GM12878 (cell line): Measurements from ENCODE around the gene RTN4. TPM values are rescaled to one million over a fixed set of nuclear protein-coding genes. Genes with fewer than 3 reads are reported as not detected.

Experiments
- ATAC-seq: fragments of 200-7000 bp; cut with Tn5 transposase; 3 replicates; pipeline ENCODE4 v1.9.1; 2020; ENCODE audit warnings: mild to moderate bottlenecking, moderate library complexity
- BruUV-seq: library from RNA; stranded (reverse); fragments of 400-500 nt; replicated peaks from 2 replicates; lab custom pipeline; 2021; lab: Mats Ljungman, UMichigan
- CTCF ChIA-PET: fragments of 300-600 bp; sonication (Branson Sonifier 250); formaldehyde crosslinking; extraction: SDS; loops from one replicate; lab custom pipeline; 2021; ENCODE audit warnings: inconsistent platforms; lab: Yijun Ruan, JAX
- POLR2A ChIA-PET: fragments of 350-600 bp; formaldehyde crosslinking; extraction: SDS; loops from one replicate; lab custom pipeline; 2021; ENCODE audit warnings: inconsistent platforms; lab: Charles Lee
- RAD21 ChIA-PET: fragments of 300-600 bp; sonication (Branson Sonifier 250); formaldehyde crosslinking; loops from one replicate; lab custom pipeline; 2023; ENCODE audit warnings: antibody characterized with exemption; ENCODE audit not compliant: unreplicated experiment; lab: Charles Lee
- SMC1A ChIA-PET: fragments of 300-600 bp; sonication (Branson Sonifier 250); formaldehyde crosslinking; loops from one replicate; lab custom pipeline; 2023; ENCODE audit not compliant: unreplicated experiment, uncharacterized antibody; lab: Charles Lee
- DNase-seq: peaks from one replicate; pipeline ENCODE4 v3.0.0-alpha.2; 2011; ENCODE audit warnings: low read depth, low spot score
- FAIRE-seq: peaks from 3 replicates; lab custom pipeline; 2011; peaks lifted over from hg19 to GRCh38; lab: Jason Lieb, UNC
- H2AFZ ChIP-seq: 2 replicates; pipeline ENCODE4 v1.6.0; 2011; ENCODE audit warnings: low read depth, low read length, control low read depth; ENCODE audit not compliant: control insufficient read depth
- H3K27ac ChIP-seq: 2 replicates; pipeline ENCODE4 v1.5.1; 2011; ENCODE audit warnings: control low read depth; ENCODE audit not compliant: control insufficient read depth, insufficient read depth
- H3K27me3 ChIP-seq, 2 experiments: replicated peaks in 1 of 2; 2 replicates each; pipeline versions ENCODE4 v1.6.0 to v1.6.1; 2011; ENCODE audit warnings: low read length in 1 of 2; ENCODE audit not compliant: control insufficient read depth in 2 of 2, insufficient read depth in 2 of 2
- H3K36me3 ChIP-seq, 2 experiments: 2 replicates each; pipeline ENCODE4 v1.5.1; 2011; ENCODE audit warnings: low read length in 1 of 2; ENCODE audit not compliant: control insufficient read depth in 2 of 2, insufficient read depth in 2 of 2
- H3K4me1 ChIP-seq: 2 replicates; pipeline ENCODE4 v1.6.1; 2011; ENCODE audit warnings: mild to moderate bottlenecking, low read length, moderate library complexity, mixed read lengths; ENCODE audit not compliant: control insufficient read depth, insufficient read depth
- H3K4me2 ChIP-seq: 2 replicates; pipeline ENCODE4 v1.6.0; 2011; ENCODE audit warnings: control low read depth; ENCODE audit not compliant: control insufficient read depth, insufficient read depth
- H3K4me3 ChIP-seq: fragments of 200-600 bp; sonication (generic); 2 replicates; pipeline ENCODE4 v1.5.1; 2016
- H3K79me2 ChIP-seq: 2 replicates; pipeline ENCODE4 v1.6.0; 2011; ENCODE audit warnings: low read length; ENCODE audit not compliant: control insufficient read depth, insufficient read depth
- H3K9ac ChIP-seq: 2 replicates; pipeline ENCODE4 v1.8.0; 2011; ENCODE audit warnings: low read length, control low read depth, mixed read lengths; ENCODE audit not compliant: control insufficient read depth, insufficient read depth
- H3K9me3 ChIP-seq: replicated peaks from 3 replicates; pipeline ENCODE4 v1.5.1; 2011; ENCODE audit warnings: mild to moderate bottlenecking, low read length; ENCODE audit not compliant: control insufficient read depth, insufficient read depth
- H4K20me1 ChIP-seq: 2 replicates; pipeline ENCODE4 v1.6.0; 2011; ENCODE audit not compliant: control insufficient read depth, insufficient read depth
- KAT2A ChIP-seq: conservative IDR thresholded peaks from 2 replicates; pipeline ENCODE4 v1.6.1; 2011; ENCODE audit warnings: low read depth, low read length; ENCODE audit not compliant: control insufficient read depth
- KLF5 ChIP-seq: fragments of 450-650 bp; IDR thresholded peaks from 2 replicates; pipeline ENCODE4 v1.6.1; 2014; ENCODE audit warnings: mild to moderate bottlenecking; ENCODE audit not compliant: partially characterized antibody
- LARP7 ChIP-seq: fragments of 450-650 bp; IDR thresholded peaks from 2 replicates; pipeline ENCODE4 v1.6.1; 2017; ENCODE audit warnings: mild to moderate bottlenecking
- RUNX3 ChIP-seq: IDR thresholded peaks from 2 replicates; pipeline ENCODE4 v1.6.1; 2012; ENCODE audit warnings: low read length, inconsistent platforms
- ZNF217 ChIP-seq: fragments of 450-650 bp; IDR thresholded peaks from 2 replicates; pipeline ENCODE4 v1.6.1; 2017; ENCODE audit warnings: antibody characterized with exemption, mild to moderate bottlenecking
- ZZZ3 ChIP-seq: IDR thresholded peaks from 2 replicates; pipeline ENCODE4 v1.6.1; 2011; ENCODE audit warnings: low read depth; ENCODE audit not compliant: control insufficient read depth, insufficient read length
- WGBS: methylation state at CpG from one replicate; pipeline ENCODE4 v1.1.6; 2016; ENCODE audit warnings: low lambda C conversion rate; ENCODE audit not compliant: insufficient replicate concordance, insufficient coverage; ENCODE audit errors: missing lambda C conversion rate; 5-methylcytosine and 5-hydroxymethylcytosine counted together
- in situ Hi-C: fragments of 300-500 bp; cut with MboI; formaldehyde crosslinking; loops from 9 replicates; pipeline ENCODE4 v1.14.3; 2018; ENCODE audit warnings: mixed read lengths
- intact Hi-C: fragments of 100-400 bp; cut with micrococcal nuclease; formaldehyde crosslinking; loops from one replicate; pipeline ENCODE4 v1.14.2; 2022; ENCODE audit not compliant: unreplicated experiment
- polyA plus RNA-seq, 11 experiments: library from polyadenylated mRNA; depleted of rRNA in 4 of 11; unstranded in 6 of 11; stranded (reverse) in 5 of 11; fragments of >200 nt; fragmentation: Nextera tagmentation in 4 of 11; fragmentation: Illumina TruSeq in 1 of 11; extraction: Ambion mirVana in 4 of 11; extraction: Trizol in 1 of 11; gene quantifications; 1 replicate in 1 of 11; 2 replicates in 10 of 11; pipeline versions ENCODE4 v1.2.1 to v1.2.3, GENCODE V29; 2011 to 2016; ENCODE audit warnings: inconsistent platforms in 2 of 11, missing spikeins in 2 of 11, low read depth in 1 of 11
- total RNA-seq, 4 experiments: library from RNA; depleted of rRNA in 3 of 4; stranded (reverse); fragments of >200 nt in 3 of 4; fragmentation: Illumina TruSeq in 1 of 4; extraction: Trizol in 1 of 4; gene quantifications; 2 replicates each; pipeline versions ENCODE4 v1.2.1 to v1.2.3, GENCODE V29; 2013 to 2021
- TF ChIP-seq, protein P1 (sequence below): fragments of 450-650 bp; IDR thresholded peaks from 2 replicates; pipeline ENCODE4 v1.6.1; 2016; ENCODE audit warnings: mild to moderate bottlenecking
- TF ChIP-seq, protein P2 (sequence below): fragments of 450-650 bp; IDR thresholded peaks from 2 replicates; pipeline ENCODE4 v1.6.1; 2017; ENCODE audit warnings: mild to moderate bottlenecking, moderate library complexity

RTN4 gene
- total and polyA plus RNA-seq, 10 of the 15 experiments (the other 5 are each of a cell fraction or from before 2014, with no cell fraction given): 56.0 to 133 (median 83.3) TPM

DNA sequence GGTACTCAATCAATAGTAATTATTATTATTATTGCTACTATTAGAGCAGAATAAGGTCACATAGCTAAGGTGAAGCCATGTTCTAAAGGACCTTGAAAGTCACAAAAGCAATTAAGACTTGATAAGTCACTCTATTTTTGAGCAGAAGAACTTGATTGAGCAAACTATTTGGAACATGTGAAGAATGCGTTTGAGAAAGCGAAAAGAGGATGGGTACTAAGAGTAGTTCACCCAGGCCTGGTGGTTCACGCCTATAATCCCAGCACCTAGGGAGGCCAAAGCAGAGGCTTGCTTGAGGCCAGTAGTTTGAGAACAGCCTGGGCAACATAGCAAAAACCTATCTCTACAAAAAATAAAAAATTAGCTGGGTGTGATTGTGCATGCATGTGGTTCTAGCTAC is 7.2 kb upstream of the RTN4 start:
- intact Hi-C loops: no loop called here
- no peak for DNase-seq

More for the DNA sequence above, 7.2 kb upstream of the RTN4 start:
- ChIA-PET RAD21 (interaction anchor here (0.8 to 1.3 kb wide), 3 partner anchors 9 to 111 kb away, joined by 3 to 4 read pairs (median 4); no protein-coding TSS in a partner anchor), SMC1A (interaction anchor here (1.0 to 2.2 kb wide), 4 partner anchors 9 to 63 kb away, joined by 3 to 5 read pairs (median 4); no protein-coding TSS in a partner anchor), POLR2A (no interaction called here), CTCF (interaction anchor here (0.6 to 2.4 kb wide), 6 partner anchors 9 to 117 kb away, joined by 3 to 9 read pairs (median 5); no protein-coding TSS in a partner anchor)
- in situ Hi-C loops: no loop called here
- TF ChIP-seq KAT2A: no peak
- TF ChIP-seq, protein P1, sequence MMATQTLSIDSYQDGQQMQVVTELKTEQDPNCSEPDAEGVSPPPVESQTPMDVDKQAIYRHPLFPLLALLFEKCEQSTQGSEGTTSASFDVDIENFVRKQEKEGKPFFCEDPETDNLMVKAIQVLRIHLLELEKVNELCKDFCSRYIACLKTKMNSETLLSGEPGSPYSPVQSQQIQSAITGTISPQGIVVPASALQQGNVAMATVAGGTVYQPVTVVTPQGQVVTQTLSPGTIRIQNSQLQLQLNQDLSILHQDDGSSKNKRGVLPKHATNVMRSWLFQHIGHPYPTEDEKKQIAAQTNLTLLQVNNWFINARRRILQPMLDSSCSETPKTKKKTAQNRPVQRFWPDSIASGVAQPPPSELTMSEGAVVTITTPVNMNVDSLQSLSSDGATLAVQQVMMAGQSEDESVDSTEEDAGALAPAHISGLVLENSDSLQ: no peak
- TF ChIP-seq LARP7: no peak
- no peak for TF ChIP-seq KLF5
- TF ChIP-seq RUNX3: no peak
- TF ChIP-seq ZNF217: no peak
- TF ChIP-seq, protein P2, sequence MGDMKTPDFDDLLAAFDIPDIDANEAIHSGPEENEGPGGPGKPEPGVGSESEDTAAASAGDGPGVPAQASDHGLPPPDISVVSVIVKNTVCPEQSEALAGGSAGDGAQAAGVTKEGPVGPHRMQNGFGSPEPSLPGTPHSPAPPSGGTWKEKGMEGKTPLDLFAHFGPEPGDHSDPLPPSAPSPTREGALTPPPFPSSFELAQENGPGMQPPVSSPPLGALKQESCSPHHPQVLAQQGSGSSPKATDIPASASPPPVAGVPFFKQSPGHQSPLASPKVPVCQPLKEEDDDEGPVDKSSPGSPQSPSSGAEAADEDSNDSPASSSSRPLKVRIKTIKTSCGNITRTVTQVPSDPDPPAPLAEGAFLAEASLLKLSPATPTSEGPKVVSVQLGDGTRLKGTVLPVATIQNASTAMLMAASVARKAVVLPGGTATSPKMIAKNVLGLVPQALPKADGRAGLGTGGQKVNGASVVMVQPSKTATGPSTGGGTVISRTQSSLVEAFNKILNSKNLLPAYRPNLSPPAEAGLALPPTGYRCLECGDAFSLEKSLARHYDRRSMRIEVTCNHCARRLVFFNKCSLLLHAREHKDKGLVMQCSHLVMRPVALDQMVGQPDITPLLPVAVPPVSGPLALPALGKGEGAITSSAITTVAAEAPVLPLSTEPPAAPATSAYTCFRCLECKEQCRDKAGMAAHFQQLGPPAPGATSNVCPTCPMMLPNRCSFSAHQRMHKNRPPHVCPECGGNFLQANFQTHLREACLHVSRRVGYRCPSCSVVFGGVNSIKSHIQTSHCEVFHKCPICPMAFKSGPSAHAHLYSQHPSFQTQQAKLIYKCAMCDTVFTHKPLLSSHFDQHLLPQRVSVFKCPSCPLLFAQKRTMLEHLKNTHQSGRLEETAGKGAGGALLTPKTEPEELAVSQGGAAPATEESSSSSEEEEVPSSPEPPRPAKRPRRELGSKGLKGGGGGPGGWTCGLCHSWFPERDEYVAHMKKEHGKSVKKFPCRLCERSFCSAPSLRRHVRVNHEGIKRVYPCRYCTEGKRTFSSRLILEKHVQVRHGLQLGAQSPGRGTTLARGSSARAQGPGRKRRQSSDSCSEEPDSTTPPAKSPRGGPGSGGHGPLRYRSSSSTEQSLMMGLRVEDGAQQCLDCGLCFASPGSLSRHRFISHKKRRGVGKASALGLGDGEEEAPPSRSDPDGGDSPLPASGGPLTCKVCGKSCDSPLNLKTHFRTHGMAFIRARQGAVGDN: no peak
- TF ChIP-seq ZZZ3: no peak
- Histone ChIP-seq H4K20me1 (no peaks in the 10 kb centered on the region), H3K4me1 (peaks cover 8% of the 10 kb centered on the region; the same call in 1 of the 2 replicates), H3K79me2 (no peaks in the 10 kb centered on the region), H3K27ac (no peak overlapping the region), H3K9ac (no peak overlapping the region), H3K4me2 (no peak overlapping the region), H2AFZ (no peak overlapping the region), H3K27me3 (no peaks in the 10 kb centered on the region), H3K36me3 (no peaks in the 10 kb centered on the region), H3K9me3 (no peaks in the 10 kb centered on the region), H3K4me3 (no peak overlapping the region)
- no peak for FAIRE-seq
- BruUV-seq: no TSS peak
- 100% methylated on average over 3 of the region's 3 CpGs for WGBS
- no peak for ATAC-seq
